ENCODE results near the gene SLC1A3. TPM values are rescaled to one million over a fixed set of nuclear protein-coding genes. Genes with fewer than 3 reads are reported as not detected.

SLC1A3 gene
- total and polyA plus RNA-seq, 2 donors from 2014 or later = 1.1 to 27.8 TPM

DNA sequence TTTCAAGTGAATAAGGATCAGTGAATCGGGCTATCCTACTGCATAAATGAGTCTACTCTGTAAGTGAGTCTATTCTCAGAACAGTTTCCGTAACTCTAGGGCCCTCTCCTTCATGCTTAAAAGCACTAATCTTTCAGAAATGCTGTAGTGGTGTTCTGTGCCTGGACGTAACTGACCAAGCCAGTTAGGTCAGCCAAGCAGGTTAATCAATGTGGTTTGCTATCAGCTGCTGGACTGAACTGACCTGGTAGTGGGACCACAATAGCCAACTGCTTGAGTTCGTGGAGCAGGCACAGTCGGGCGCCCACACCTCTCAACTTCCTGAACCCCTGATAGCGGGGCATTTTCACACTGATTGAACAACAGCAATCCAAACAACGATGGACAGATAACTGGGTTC lies 6.8 kb downstream of the SLC1A3 start:
- TF ChIP-seq, protein P1, sequence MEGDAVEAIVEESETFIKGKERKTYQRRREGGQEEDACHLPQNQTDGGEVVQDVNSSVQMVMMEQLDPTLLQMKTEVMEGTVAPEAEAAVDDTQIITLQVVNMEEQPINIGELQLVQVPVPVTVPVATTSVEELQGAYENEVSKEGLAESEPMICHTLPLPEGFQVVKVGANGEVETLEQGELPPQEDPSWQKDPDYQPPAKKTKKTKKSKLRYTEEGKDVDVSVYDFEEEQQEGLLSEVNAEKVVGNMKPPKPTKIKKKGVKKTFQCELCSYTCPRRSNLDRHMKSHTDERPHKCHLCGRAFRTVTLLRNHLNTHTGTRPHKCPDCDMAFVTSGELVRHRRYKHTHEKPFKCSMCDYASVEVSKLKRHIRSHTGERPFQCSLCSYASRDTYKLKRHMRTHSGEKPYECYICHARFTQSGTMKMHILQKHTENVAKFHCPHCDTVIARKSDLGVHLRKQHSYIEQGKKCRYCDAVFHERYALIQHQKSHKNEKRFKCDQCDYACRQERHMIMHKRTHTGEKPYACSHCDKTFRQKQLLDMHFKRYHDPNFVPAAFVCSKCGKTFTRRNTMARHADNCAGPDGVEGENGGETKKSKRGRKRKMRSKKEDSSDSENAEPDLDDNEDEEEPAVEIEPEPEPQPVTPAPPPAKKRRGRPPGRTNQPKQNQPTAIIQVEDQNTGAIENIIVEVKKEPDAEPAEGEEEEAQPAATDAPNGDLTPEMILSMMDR (IDR thresholded peaks at IDR 0.05; ENCODE audit: borderline replicate concordance, extremely low read depth, insufficient read depth) = no peak
- Histone ChIP-seq H3K27ac (ENCODE audit: low read depth in 2 of 2, low read length in 2 of 2) (no peak overlapping the region), H3K27me3 (ENCODE audit: control insufficient read depth, insufficient read depth, low read length) (no peaks in the 10 kb centered on the region), H3K9ac (ENCODE audit: low read length in 3 of 3) (no peak overlapping the region), H3K4me1 (ENCODE audit: control insufficient read depth in 2 of 3, insufficient read depth in 2 of 3, low read depth in 1 of 3, low read length in 3 of 3) (no peaks in the 10 kb centered on the region), H3K4me3 (ENCODE audit: low read length in 3 of 3) (no peak overlapping the region), H3K9me3 (ENCODE audit: control insufficient read depth in 2 of 3, insufficient read depth in 1 of 3, low read length in 3 of 3) (no peaks in the 10 kb centered on the region), H3K36me3 (ENCODE audit: control insufficient read depth in 2 of 3, insufficient read depth in 3 of 3, low read length in 3 of 3) (no peaks in the 10 kb centered on the region)
- no peak for FAIRE-seq
- no peak for DNase-seq
- intact Hi-C loops (cut with DNase I) = no loop called here

DNA sequence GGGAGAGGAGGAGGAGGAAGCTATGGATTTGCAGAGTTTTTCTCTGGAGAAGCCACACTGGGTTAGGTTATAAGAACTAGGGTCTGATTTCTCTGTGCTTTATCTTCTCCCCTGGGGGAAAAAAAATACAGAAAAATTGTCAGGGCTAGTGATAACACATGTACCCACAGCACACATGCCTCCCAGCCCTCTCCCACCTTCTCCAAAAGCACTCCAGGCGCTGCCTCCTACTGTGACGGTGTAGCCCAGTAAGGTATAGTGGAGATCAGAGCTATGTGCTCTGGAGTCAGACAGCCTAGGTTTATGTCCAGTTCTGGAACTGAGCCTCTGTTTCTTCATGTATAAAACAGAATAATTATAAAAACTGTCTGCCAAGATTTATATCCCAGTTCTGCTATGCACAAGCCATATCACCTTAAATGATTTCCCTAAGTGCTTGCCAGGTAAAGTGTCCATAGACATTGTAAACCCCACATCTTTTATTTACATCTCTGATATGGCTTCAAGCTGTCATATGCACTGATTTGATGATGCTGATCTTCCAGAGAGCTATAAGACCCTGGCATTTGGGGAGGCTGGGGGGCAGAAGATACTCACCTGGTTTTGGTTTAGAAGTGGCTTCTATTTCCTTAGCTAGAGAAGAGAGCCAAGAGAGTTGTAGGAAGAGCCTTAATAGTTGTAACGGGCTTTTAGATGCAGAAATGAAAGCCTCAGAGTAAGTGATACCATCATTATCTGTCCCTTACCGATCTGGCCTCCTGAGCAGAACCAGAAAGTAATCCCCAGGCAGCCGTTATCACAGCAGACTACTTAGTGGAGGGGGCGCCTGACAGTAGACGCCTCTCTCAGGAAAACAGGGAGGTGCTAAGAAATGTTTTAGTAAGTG lies 7.6 kb downstream of the SLC1A3 start:
- no peak overlapping the region for H3K9ac ChIP-seq (ENCODE audit: low read length in 3 of 3)
- H3K4me1 ChIP-seq (ENCODE audit: control insufficient read depth in 2 of 3, insufficient read depth in 2 of 3, low read depth in 1 of 3, low read length in 3 of 3) = no peaks in the 10 kb centered on the region
- H3K27me3 ChIP-seq (ENCODE audit: control insufficient read depth, insufficient read depth, low read length) = no peaks in the 10 kb centered on the region
- no peaks in the 10 kb centered on the region for H3K36me3 ChIP-seq (ENCODE audit: control insufficient read depth in 2 of 3, insufficient read depth in 3 of 3, low read length in 3 of 3)
- no peak overlapping the region for H3K4me3 ChIP-seq (ENCODE audit: low read length in 3 of 3)
- no peak overlapping the region for H3K27ac ChIP-seq (ENCODE audit: low read depth in 2 of 2, low read length in 2 of 2)
- no peaks in the 10 kb centered on the region for H3K9me3 ChIP-seq (ENCODE audit: control insufficient read depth in 2 of 3, insufficient read depth in 1 of 3, low read length in 3 of 3)
- TF ChIP-seq, protein P1 (IDR thresholded peaks at IDR 0.05; ENCODE audit: borderline replicate concordance, extremely low read depth, insufficient read depth) = no peak
- no peak for FAIRE-seq
- intact Hi-C loops (cut with DNase I) = no loop called here
- no peak for DNase-seq

DNA sequence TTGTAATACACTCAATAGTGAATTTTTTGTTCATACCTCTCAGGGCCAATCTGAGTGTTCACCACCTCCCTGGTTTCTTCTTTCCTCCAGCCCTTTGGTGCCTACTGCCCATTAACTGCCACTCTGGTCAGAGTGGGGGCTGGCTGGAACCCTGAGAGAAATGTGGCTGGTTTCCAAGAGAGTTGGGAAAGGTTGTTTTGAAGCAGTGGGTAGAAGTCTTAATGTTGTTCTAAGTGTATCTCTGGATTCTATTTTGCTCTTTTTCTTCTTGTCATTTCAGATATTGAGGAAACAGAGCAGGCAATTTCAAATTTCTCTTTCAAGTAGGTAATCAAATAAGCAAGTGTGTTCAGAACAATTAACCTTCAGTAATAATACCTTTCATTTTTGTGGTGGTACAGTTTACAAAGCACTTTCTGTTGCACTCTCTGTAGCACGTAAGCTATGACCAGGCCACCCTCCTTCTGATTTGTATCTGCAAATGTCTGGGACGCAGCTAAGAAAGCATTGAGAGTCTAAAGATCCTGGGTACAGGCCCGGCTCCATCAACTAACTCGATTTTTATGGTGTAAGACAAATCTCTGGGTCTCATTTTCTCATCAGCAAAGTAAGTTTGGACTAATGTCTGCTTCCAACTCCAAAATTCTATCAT lies 8.4 kb downstream of the SLC1A3 start:
- DNase-seq (no peak), FAIRE-seq (no peak)
- Histone ChIP-seq H3K9ac (ENCODE audit: low read length in 3 of 3) (no peak overlapping the region), H3K4me1 (ENCODE audit: control insufficient read depth in 2 of 3, insufficient read depth in 2 of 3, low read depth in 1 of 3, low read length in 3 of 3) (no peaks in the 10 kb centered on the region), H3K4me3 (ENCODE audit: low read length in 3 of 3) (no peak overlapping the region), H3K27me3 (ENCODE audit: control insufficient read depth, insufficient read depth, low read length) (no peaks in the 10 kb centered on the region), H3K27ac (ENCODE audit: low read depth in 2 of 2, low read length in 2 of 2) (no peak overlapping the region), H3K9me3 (ENCODE audit: control insufficient read depth in 2 of 3, insufficient read depth in 1 of 3, low read length in 3 of 3) (no peaks in the 10 kb centered on the region), H3K36me3 (ENCODE audit: control insufficient read depth in 2 of 3, insufficient read depth in 3 of 3, low read length in 3 of 3) (no peaks in the 10 kb centered on the region)
- TF ChIP-seq, protein P1 (IDR thresholded peaks at IDR 0.05; ENCODE audit: borderline replicate concordance, extremely low read depth, insufficient read depth) = no peak
- intact Hi-C loops (cut with DNase I) = no loop called here
